HG02588 (cell line): ENCODE results near the gene SLC33A1.

Experiments used
- ATAC-seq: cut with Tn5 transposase; IDR thresholded peaks from one replicate; pipeline ENCODE4 v1.9.1; 2021; ENCODE audit warnings: mild to moderate bottlenecking, moderate library complexity; ENCODE audit not compliant: unreplicated experiment

SLC33A1 gene

GRCh38 chr3:155792532-155792931 is 61.7 kb downstream of the SLC33A1 start:
- no peak for ATAC-seq

- no peak for ATAC-seq
Observed at GRCh38 chr3:155791190-155791589, 63.0 kb downstream of the SLC33A1 start.

GRCh38 chr3:155790272-155790925 is 63.8 kb downstream of the SLC33A1 start:
- ATAC-seq = no peak

GRCh38 chr3:155785662-155786295 is 68.4 kb downstream of the SLC33A1 start:
- no peak for ATAC-seq

GRCh38 chr3:155782390-155782953 is 71.8 kb downstream of the SLC33A1 start:
- no peak for ATAC-seq

GRCh38 chr3:155780291-155780690 is 73.9 kb downstream of the SLC33A1 start:
- no peak for ATAC-seq

- no peak for ATAC-seq
Observed at GRCh38 chr3:155778462-155778861, 75.8 kb downstream of the SLC33A1 start.

GRCh38 chr3:155772801-155773200 is 81.4 kb downstream of the SLC33A1 start:
- no peak for ATAC-seq

- ATAC-seq = no peak
Observed at GRCh38 chr3:155771126-155771525, 83.1 kb downstream of the SLC33A1 start.
